GM12873 (cell line): Measurements from ENCODE around the gene RAP2A.

ENCODE experiments used
- TF ChIP-seq, protein P1 (sequence below): IDR thresholded peaks from 2 replicates; pipeline ENCODE4 v1.5.1; 2012; ENCODE audit warnings: low read depth, mild to moderate bottlenecking, moderate library complexity, low read length, control low read depth; ENCODE audit not compliant: insufficient read depth; ENCODE audit errors: missing control alignments

Gene RAP2A

DNA sequence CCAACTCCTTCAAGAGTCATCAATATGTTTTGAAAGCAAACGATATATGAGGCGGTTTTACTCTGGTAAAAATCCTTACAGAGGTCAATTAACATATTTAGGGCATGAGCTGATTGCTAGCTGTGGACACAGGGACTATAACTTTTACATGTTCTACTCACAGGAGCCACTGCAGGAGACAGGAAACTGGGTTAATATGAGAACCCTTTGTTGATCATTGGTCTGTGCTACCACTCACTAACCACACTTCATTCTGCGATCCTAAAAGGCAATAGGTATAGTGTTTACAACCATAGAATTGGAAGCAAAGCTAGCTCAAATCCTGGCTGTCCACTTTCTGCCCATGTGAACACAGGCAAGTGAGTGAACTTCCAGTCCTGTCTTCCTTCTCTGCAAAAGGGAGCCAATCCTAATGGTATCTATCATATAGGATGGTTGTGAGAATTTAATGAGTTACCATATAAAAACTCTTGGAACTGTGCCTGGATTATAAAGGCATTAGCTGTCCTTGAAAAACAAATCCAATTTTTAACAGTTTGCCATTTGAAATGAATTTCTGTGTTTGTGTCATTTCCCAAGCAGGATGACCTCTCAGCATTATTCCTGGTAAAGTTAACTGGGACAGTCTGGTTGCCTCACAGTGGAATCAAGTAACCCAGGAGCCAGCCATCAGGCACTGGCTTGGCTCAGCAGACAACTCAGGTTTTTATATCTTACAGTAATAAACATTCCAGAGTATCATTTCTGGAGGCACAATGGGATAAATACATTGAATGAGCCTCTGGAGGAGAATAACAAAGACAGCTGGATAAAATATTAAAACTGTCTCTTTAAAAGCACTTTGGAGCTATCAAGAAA is 29.8 kb upstream of the RAP2A start:
- TF ChIP-seq, protein P1, sequence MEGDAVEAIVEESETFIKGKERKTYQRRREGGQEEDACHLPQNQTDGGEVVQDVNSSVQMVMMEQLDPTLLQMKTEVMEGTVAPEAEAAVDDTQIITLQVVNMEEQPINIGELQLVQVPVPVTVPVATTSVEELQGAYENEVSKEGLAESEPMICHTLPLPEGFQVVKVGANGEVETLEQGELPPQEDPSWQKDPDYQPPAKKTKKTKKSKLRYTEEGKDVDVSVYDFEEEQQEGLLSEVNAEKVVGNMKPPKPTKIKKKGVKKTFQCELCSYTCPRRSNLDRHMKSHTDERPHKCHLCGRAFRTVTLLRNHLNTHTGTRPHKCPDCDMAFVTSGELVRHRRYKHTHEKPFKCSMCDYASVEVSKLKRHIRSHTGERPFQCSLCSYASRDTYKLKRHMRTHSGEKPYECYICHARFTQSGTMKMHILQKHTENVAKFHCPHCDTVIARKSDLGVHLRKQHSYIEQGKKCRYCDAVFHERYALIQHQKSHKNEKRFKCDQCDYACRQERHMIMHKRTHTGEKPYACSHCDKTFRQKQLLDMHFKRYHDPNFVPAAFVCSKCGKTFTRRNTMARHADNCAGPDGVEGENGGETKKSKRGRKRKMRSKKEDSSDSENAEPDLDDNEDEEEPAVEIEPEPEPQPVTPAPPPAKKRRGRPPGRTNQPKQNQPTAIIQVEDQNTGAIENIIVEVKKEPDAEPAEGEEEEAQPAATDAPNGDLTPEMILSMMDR, result no peak

DNA sequence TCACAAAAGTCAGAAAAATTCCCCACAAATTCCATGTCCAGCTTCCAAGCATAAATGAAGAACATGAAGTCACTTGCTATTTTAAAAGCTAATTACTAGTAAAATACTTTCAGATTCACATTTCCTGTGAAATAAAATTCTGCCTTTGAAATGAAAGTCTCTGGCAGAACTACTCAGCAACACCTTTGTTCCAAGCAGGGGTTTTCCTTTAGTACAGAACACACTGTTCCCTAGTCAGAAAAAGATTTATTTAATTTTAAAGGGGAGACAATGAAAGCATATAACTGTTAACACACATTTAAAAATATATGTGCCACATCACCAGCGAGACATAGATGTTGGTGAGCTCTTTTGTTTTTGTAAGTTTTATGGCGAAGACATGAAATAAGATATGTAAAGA is 26.4 kb upstream of the RAP2A start:
- TF ChIP-seq, protein P1, result no peak

DNA sequence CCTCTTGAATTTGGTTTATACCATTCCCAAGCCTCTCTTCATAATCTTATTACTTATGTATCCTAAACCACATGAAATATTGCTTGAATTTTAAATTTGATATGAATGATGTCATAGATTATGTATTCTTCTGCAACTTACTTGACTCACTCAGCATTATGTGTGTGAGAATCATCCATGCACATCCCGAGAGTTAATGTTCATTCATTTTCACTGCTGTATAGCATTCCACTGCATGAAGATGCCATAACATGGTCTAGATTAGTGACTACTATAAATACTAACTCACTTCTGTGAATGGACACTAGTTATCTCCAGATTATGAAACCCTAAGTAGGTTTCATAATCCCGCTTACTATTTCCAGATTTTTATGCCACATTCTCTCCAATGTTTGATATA is 25.0 kb upstream of the RAP2A start:
- TF ChIP-seq, protein P1, result no peak

DNA sequence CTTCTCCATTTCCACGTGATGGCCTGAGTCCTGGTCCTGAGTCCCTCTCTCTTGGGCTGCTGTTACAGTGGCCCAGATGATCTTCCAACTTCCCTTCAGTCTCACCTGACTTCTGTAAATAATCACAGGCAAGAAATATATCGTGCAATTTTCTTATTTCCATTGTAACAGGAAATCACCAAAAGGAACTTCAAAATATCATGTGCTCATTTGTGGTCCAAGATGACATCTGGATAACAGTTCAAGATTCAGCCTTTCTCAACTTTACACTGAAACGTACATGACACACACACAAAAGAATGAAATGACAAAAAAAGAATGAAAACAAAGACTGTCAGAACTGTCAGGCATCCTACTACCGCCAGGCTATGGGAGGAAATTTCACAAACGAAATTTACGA is 22.0 kb upstream of the RAP2A start:
- TF ChIP-seq, protein P1, result no peak

DNA sequence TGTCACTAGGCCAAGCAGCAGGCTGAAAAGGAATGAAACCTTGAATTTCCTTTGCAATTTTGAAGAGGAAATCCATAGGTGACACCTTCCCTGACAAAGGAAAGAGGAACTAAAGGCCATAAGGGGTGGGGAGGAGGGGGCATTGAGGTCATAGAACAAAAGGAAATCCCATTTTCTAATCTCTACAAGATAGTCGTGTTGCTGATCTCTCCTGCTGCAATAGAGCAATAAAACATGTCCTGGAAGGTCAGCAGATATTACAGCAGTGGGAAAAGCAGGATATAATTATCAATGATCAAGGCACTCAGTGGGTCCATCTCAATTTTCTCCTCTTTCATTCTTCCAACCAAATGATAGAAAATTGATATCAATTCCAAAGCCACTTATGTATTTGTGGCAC is 20.3 kb upstream of the RAP2A start:
- TF ChIP-seq, protein P1, result no peak

DNA sequence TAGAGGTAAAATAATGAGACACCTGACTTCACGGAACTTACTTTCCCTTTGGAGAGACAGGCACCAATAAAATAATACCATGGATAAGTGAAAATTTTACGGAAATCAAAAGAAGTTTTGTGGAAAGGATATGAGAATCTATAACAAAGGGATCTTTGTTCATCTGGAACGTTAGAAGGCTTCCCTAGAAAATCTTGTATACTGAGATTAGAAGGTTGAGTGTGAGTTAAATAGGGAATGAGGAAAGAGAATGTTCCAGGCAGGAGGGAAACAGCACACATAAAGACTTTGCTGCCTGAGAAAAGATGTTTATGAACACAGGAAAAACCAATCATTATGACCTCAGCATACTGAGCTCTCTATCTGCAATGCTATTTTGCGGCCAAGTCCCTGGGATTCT is 19.6 kb upstream of the RAP2A start:
- TF ChIP-seq, protein P1, result no peak

DNA sequence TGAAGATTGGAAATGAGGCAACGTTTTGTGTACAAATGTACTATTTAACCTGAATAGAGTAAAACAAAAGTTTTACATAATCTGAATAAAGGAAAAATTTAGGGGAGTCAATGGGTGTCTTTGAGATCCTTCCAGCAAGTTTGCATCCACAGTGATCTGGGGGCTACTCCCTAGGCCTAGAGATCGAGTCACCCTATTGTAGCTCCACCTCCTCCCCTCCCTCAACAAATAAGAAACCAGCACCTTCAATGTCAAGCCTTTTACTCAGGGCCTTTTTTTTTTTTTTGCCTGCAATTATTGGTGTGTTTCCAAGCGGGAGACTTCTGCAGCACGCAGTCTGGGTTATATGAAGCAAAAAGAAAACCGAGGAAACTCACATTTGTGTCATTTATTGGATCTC is 16.3 kb upstream of the RAP2A start:
- TF ChIP-seq, protein P1, result no peak
